ENCODE measurements around the gene SORCS2. TPM values are rescaled to one million over a fixed set of nuclear protein-coding genes. Genes with fewer than 3 reads are reported as not detected.

The SORCS2 gene
- total RNA-seq, 1 donor, result 0.27 TPM

DNA sequence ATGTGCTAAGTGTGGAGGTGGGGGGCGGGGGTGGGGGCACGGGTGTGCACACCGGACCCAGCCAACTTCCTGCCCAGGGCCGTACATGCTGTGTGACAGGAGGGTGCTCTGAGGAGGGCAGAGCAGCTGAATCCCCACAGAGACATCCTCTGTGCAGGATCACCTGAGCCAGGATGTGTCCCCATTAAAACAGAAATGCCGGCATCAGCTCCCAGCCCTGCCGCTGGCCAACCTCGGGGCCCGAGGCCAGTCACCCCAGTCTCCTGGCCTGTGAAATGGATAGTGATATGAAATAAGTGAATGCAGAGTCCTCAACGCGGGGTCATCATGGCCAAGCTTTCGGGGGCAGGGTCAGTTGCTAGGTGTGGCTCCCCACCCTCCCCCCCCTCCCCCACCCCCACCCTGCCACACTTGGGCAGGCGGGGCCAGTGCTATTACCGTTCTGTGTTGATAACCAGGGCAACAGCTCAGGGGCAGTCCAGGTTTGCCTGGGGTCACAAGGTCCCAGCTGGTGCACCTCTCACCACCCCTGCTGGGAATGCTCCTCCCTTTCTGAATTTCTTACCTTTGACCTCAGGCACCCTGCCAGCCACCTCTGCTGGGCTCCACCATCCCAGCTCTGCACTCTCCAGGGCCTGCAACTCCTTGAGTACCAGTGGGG lies 469.6 kb downstream of the SORCS2 start:
- no peak overlapping the region for H3K4me3 ChIP-seq (ENCODE audit: low read depth, low read length)
- TF ChIP-seq, protein P1, sequence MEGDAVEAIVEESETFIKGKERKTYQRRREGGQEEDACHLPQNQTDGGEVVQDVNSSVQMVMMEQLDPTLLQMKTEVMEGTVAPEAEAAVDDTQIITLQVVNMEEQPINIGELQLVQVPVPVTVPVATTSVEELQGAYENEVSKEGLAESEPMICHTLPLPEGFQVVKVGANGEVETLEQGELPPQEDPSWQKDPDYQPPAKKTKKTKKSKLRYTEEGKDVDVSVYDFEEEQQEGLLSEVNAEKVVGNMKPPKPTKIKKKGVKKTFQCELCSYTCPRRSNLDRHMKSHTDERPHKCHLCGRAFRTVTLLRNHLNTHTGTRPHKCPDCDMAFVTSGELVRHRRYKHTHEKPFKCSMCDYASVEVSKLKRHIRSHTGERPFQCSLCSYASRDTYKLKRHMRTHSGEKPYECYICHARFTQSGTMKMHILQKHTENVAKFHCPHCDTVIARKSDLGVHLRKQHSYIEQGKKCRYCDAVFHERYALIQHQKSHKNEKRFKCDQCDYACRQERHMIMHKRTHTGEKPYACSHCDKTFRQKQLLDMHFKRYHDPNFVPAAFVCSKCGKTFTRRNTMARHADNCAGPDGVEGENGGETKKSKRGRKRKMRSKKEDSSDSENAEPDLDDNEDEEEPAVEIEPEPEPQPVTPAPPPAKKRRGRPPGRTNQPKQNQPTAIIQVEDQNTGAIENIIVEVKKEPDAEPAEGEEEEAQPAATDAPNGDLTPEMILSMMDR (IDR thresholded peaks at IDR 0.05; ENCODE audit: insufficient read depth, low read length), result no peak
- no peak for DNase-seq (ENCODE audit: low read depth)

DNA sequence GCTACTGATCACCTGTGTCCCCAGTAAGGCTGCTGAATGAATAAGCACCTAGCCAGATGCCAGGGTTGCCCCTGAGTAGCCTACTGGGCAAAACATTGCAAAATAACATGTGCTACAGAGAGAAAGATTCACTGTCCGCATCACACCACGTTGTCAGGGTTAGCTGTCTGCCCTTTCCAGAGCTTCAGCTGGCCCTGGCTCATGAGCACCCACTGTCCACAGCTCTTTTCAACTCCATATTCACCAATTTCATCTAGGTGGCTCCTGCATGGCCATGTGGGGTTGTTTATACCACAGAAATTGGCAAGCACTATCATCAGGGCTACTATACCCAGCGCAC lies 470.1 kb downstream of the SORCS2 start:
- DNase-seq (ENCODE audit: low read depth), result no peak
- TF ChIP-seq, protein P1 (IDR thresholded peaks at IDR 0.05; ENCODE audit: insufficient read depth, low read length), result no peak
- no peak overlapping the region for H3K4me3 ChIP-seq (ENCODE audit: low read depth, low read length)

DNA sequence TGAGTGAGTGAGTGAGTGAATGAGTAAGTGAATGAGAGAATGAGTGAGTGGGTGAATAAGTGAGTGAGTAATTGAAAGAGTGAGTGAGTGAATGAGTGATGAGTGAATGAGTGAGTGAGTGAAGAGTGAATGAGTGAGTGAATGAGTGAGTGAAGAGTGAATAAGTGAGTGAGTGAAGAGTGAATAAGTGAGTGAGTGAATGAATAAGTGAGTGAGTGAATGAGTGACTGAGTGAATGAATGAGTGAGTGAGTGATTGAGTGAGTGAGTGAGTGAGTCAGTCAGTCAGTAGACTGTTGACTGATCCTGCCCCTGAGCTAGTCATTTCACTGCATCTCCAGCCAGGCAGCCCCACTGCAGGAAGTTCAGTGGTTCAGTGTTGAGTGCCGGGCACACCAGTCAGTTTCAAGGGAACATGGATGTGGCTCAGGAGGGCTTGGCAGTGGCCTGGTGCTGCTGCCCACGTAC lies 470.8 kb downstream of the SORCS2 start:
- DNase-seq (ENCODE audit: low read depth), result no peak
- no peak overlapping the region for H3K4me3 ChIP-seq (ENCODE audit: low read depth, low read length)
- TF ChIP-seq, protein P1 (IDR thresholded peaks at IDR 0.05; ENCODE audit: insufficient read depth, low read length), result no peak

DNA sequence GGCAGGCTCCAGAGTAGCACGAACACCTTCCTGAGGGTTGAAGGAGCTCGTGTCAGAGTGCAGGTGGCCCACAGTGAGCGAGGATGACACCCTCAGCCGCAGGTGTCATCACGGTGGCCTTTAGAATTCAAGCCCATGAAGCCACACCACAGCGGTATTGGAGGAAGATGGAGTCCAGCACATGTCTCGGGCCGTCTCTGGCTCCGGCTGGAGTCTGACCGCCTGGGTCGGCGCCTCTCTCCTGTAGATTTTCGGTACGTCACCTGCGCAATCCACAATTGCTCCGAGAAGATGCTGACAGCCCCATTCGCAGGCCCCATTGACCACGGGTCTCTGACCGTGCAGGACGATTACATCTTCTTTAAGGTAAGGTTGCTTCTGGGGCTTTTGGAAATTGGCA lies 471.8 kb downstream of the SORCS2 start:
- no peak for DNase-seq (ENCODE audit: low read depth)
- TF ChIP-seq, protein P1 (IDR thresholded peaks at IDR 0.05; ENCODE audit: insufficient read depth, low read length), result no peak
- no peak overlapping the region for H3K4me3 ChIP-seq (ENCODE audit: low read depth, low read length)

DNA sequence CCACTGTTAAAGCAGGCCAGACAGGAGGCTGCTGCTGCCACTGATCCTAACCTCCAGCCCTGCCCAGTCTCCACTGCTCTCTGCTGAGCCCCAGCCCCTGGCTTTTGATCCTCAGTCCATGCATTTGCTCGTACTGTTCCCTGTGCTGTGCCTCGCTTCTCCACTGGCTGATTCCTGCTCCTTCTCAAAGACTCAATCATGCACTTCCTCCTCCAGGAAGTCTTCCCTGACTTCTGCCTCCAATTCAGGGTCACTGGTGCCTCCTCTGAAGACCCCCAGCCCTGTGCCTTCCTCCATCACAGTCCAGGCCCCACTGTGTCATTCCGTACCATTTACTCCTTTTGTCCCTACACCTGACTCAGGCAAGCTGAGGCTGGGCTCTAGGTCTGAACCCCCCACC lies 473.0 kb downstream of the SORCS2 start:
- TF ChIP-seq, protein P1 (IDR thresholded peaks at IDR 0.05; ENCODE audit: insufficient read depth, low read length), result no peak
- no peak overlapping the region for H3K4me3 ChIP-seq (ENCODE audit: low read depth, low read length)
- no peak for DNase-seq (ENCODE audit: low read depth)

DNA sequence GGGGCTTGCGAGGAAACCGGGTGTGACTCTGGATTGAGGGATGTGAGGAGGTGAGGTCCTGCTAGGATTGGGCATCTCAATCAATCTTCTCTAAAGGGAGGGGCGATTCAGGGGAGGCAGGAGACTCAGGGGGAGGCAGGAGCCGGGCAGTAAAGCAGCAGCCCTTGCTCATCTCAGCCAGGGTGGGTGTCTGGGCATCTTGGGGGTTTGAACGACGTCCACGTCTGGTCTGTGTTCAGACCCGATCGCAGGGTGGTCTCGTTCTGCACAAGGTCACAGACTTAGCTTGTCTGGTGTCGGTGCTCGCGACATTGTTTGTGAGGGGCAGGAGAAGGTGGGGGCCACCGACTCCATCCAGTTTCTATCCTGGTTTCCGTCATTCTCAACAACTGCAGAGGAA lies 473.7 kb downstream of the SORCS2 start:
- no peak overlapping the region for H3K4me3 ChIP-seq (ENCODE audit: low read depth, low read length)
- TF ChIP-seq, protein P1 (IDR thresholded peaks at IDR 0.05; ENCODE audit: insufficient read depth, low read length), result no peak
- DNase-seq (ENCODE audit: low read depth), result no peak

DNA sequence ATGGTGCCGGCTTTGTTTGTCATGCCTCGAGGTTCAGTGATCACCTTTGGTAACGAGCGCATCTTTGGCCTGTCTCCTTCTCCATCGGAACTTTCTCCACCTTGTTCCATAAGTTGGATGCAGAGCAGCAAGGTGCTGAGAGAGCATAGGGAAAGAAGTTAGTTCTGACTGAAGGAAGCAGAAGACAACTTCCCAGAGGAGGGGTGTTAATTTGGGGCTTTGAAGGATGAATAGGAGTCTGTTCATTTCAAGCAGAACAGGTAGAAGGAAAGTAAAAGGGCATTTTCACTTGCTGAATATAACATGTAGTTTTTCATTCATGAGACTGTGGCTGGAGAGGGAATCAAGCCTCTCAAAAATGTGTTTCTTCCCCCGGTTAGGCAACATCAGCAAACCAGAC lies 474.4 kb downstream of the SORCS2 start:
- TF ChIP-seq, protein P1 (IDR thresholded peaks at IDR 0.05; ENCODE audit: insufficient read depth, low read length), result no peak
- no peak for DNase-seq (ENCODE audit: low read depth)
- H3K4me3 ChIP-seq (ENCODE audit: low read depth, low read length), result no peak overlapping the region
